ENCODE measurements around the gene DLGAP1.

DNA sequence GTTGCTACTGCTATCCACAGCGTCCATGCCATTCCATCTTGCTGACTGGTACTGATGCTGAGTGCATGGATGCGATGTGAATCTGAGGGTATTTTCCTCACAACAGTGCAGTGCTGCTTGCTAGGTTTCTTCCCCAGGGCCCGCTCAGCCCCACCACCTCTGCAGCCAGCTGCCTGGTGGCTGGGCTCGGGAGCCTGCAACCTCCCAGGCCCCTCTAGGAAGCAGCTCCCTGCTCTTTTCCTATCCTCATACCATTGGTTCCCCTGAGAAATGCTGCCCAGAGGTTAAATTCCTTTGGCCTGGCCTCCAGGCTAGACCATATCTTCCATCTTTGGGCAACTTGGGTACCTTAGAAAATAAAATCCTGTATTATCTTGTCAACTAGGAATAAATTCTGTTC, 591.5 kb downstream of the DLGAP1 start:
- TF ChIP-seq SUZ12 (IDR thresholded peaks at IDR 0.05; ENCODE audit: extremely low read depth, insufficient read depth, insufficient read length) (no peak), ZNF274 (IDR thresholded peaks at IDR 0.05; ENCODE audit: low read depth, low read length) (no peak), YY1 (IDR thresholded peaks at IDR 0.05; ENCODE audit: insufficient read depth, insufficient read length) (no peak)
